Choroid plexus epithelial cell (primary cell): ENCODE measurements around the gene KCTD19.

Experiments
- DNase-seq: peaks from one replicate; pipeline ENCODE4 v3.0.0-alpha.2; 2010; ENCODE audit warnings: low read depth
- H3K4me3 ChIP-seq: 2 replicates; pipeline ENCODE4 v1.5.1; 2011; ENCODE audit warnings: low read depth, mild to moderate bottlenecking, control low read depth, low read length, moderate library complexity
- CTCF ChIP-seq: conservative IDR thresholded peaks from 2 replicates; pipeline ENCODE4 v1.5.1; 2011; ENCODE audit warnings: low read depth, mild to moderate bottlenecking, control low read depth, inconsistent platforms, low read length, moderate library complexity

The KCTD19 gene

GRCh38 chr16:67269766-67270165 is 56.8 kb downstream of the KCTD19 start:
- TF ChIP-seq CTCF, result no peak
- no peak overlapping the region for H3K4me3 ChIP-seq
- DNase-seq, result peak; percentile 49

GRCh38 chr16:67268136-67268579 is 58.4 kb downstream of the KCTD19 start:
- DNase-seq, result peak; percentile 84
- H3K4me3 ChIP-seq, result no peak overlapping the region
- no peak for TF ChIP-seq CTCF

- DNase-seq, result no peak
- H3K4me3 ChIP-seq, result no peak overlapping the region
- TF ChIP-seq CTCF, result no peak
Measured at GRCh38 chr16:67265834-67266233, 60.7 kb downstream of the KCTD19 start.

GRCh38 chr16:67264866-67265265 is 61.7 kb downstream of the KCTD19 start:
- no peak for DNase-seq
- H3K4me3 ChIP-seq, result no peak overlapping the region
- no peak for TF ChIP-seq CTCF

GRCh38 chr16:67264277-67264676 is 62.3 kb downstream of the KCTD19 start:
- TF ChIP-seq CTCF, result peak; percentile 41
- no peak for DNase-seq
- no peak overlapping the region for H3K4me3 ChIP-seq

- no peak overlapping the region for H3K4me3 ChIP-seq
- DNase-seq, result no peak
- TF ChIP-seq CTCF, result no peak
Measured at GRCh38 chr16:67263201-67263600, 63.3 kb downstream of the KCTD19 start.

GRCh38 chr16:67260426-67261063 is 66.0 kb downstream of the KCTD19 start:
- peak; percentile 79 for DNase-seq
- peak; percentile 82 for TF ChIP-seq CTCF
- no peak overlapping the region for H3K4me3 ChIP-seq
